Measurements from ENCODE around the gene ADRM1. TPM values are rescaled to one million over a fixed set of nuclear protein-coding genes. Genes with fewer than 3 reads are reported as not detected.

The ADRM1 gene
- total RNA-seq, 2 experiments from 2014 or later, result 87.0 to 128 TPM

GRCh38 chr20:62338294-62338620 is 35.5 kb downstream of the ADRM1 start:
- H2AFZ ChIP-seq (ENCODE audit: low read length), result no peak overlapping the region
- TF ChIP-seq CTCF (conservative IDR thresholded peaks at IDR 0.05; ENCODE audit: low read length), result no peak
- TF ChIP-seq EZH2phosphoT487 (IDR thresholded peaks at IDR 0.05; ENCODE audit: borderline replicate concordance, low read depth, low read length), result no peak
- H3K4me1 ChIP-seq (ENCODE audit: insufficient read depth, low read length, poor library complexity, severe bottlenecking), result peaks cover 69% of the 10 kb centered on the region
- peak overlapping the region; percentile 76 for H3K4me2 ChIP-seq (ENCODE audit: low read length)
- no TSS peak for BruUV-seq (replicated peaks)
- intact Hi-C loops (cut with micrococcal nuclease; ENCODE audit: unreplicated experiment), result loop anchor here (5.0 kb wide), 2 partner anchors 49 to 269 kb away; partner anchors contain the start of gene RPS21
- ChIA-PET POLR2A (no interaction called here), CTCF (ENCODE audit: unreplicated experiment) (no interaction called here)
- no peaks in the 10 kb centered on the region for H4K20me1 ChIP-seq (ENCODE audit: insufficient read depth, low read length)
- H3K79me2 ChIP-seq (ENCODE audit: insufficient read depth, low read depth, low read length), result peaks cover 4% of the 10 kb centered on the region; the same call in 1 of the 2 replicates
- peaks cover 39% of the 10 kb centered on the region for H3K36me3 ChIP-seq (ENCODE audit: insufficient read depth, low read length)
- DNase-seq (ENCODE audit: low spot score), result no peak
- H3K27ac ChIP-seq (ENCODE audit: low read depth, low read length, poor library complexity, severe bottlenecking), result peak overlapping the region; percentile 97
- no peaks in the 10 kb centered on the region for H3K9me2 ChIP-seq (ENCODE audit: insufficient read depth, low read length)
- 0 out of 2 replicates have a peak, but pooled peaks cover 7% of the 10 kb centered on the region for H3K9me3 ChIP-seq (ENCODE audit: low read length)
- peak overlapping the region; percentile 20 for H3K4me3 ChIP-seq (ENCODE audit: low read depth, low read length, poor library complexity, severe bottlenecking)

- H3K4me2 ChIP-seq (ENCODE audit: low read length), result peak overlapping the region; percentile 76
- peak overlapping the region; percentile 62 for H3K4me3 ChIP-seq (ENCODE audit: low read depth, low read length, poor library complexity, severe bottlenecking)
- 0 out of 2 replicates have a peak, but pooled peaks cover 7% of the 10 kb centered on the region for H3K9me3 ChIP-seq (ENCODE audit: low read length)
- intact Hi-C loops (cut with micrococcal nuclease; ENCODE audit: unreplicated experiment), result loop anchor here (1.0 to 5.0 kb wide), 4 partner anchors 20 to 268 kb away; partner anchors contain the start of genes LAMA5 and RPS21
- peak; percentile 92 for DNase-seq (ENCODE audit: low spot score)
- peaks cover 40% of the 10 kb centered on the region for H3K36me3 ChIP-seq (ENCODE audit: insufficient read depth, low read length)
- no TSS peak for BruUV-seq (replicated peaks)
- CTCF ChIA-PET (ENCODE audit: unreplicated experiment), result no interaction called here
- H3K4me1 ChIP-seq (ENCODE audit: insufficient read depth, low read length, poor library complexity, severe bottlenecking), result peaks cover 71% of the 10 kb centered on the region
- H2AFZ ChIP-seq (ENCODE audit: low read length), result peak overlapping the region; percentile 19; the same call in 1 of the 2 replicates
- H4K20me1 ChIP-seq (ENCODE audit: insufficient read depth, low read length), result no peaks in the 10 kb centered on the region
- POLR2A ChIA-PET, result interaction anchor here (0.7 to 1.5 kb wide), 7 partner anchors 12 to 336 kb away, joined by 3 to 5 read pairs (median 4); no protein-coding TSS in a partner anchor
- H3K79me2 ChIP-seq (ENCODE audit: insufficient read depth, low read depth, low read length), result peaks cover 4% of the 10 kb centered on the region; the same call in 1 of the 2 replicates
- no peak for TF ChIP-seq CTCF (conservative IDR thresholded peaks at IDR 0.05; ENCODE audit: low read length)
- no peak for TF ChIP-seq EZH2phosphoT487 (IDR thresholded peaks at IDR 0.05; ENCODE audit: borderline replicate concordance, low read depth, low read length)
- peak overlapping the region; percentile 97 for H3K27ac ChIP-seq (ENCODE audit: low read depth, low read length, poor library complexity, severe bottlenecking)
- no peaks in the 10 kb centered on the region for H3K9me2 ChIP-seq (ENCODE audit: insufficient read depth, low read length)
Measured at GRCh38 chr20:62339647-62340062, 36.9 kb downstream of the ADRM1 start.

GRCh38 chr20:62342910-62343309 is 40.1 kb downstream of the ADRM1 start:
- TF ChIP-seq EZH2phosphoT487 (IDR thresholded peaks at IDR 0.05; ENCODE audit: borderline replicate concordance, low read depth, low read length), result no peak
- no peak for TF ChIP-seq CTCF (conservative IDR thresholded peaks at IDR 0.05; ENCODE audit: low read length)
- peaks cover 50% of the 10 kb centered on the region for H3K4me1 ChIP-seq (ENCODE audit: insufficient read depth, low read length, poor library complexity, severe bottlenecking)
- peaks cover 34% of the 10 kb centered on the region for H3K36me3 ChIP-seq (ENCODE audit: insufficient read depth, low read length)
- no peak overlapping the region for H3K27ac ChIP-seq (ENCODE audit: low read depth, low read length, poor library complexity, severe bottlenecking)
- no peaks in the 10 kb centered on the region for H4K20me1 ChIP-seq (ENCODE audit: insufficient read depth, low read length)
- ChIA-PET POLR2A (no interaction called here), CTCF (ENCODE audit: unreplicated experiment) (interaction anchor here (0.6 kb wide), 1 partner anchor 1513 kb away, joined by 3 read pairs; no protein-coding TSS in a partner anchor)
- no peak for DNase-seq (ENCODE audit: low spot score)
- no TSS peak for BruUV-seq (replicated peaks)
- H3K9me3 ChIP-seq (ENCODE audit: low read length), result 0 out of 2 replicates have a peak, but pooled peaks cover 7% of the 10 kb centered on the region
- H2AFZ ChIP-seq (ENCODE audit: low read length), result no peak overlapping the region
- H3K79me2 ChIP-seq (ENCODE audit: insufficient read depth, low read depth, low read length), result peaks cover 4% of the 10 kb centered on the region; the same call in 1 of the 2 replicates
- H3K4me2 ChIP-seq (ENCODE audit: low read length), result no peak overlapping the region
- H3K9me2 ChIP-seq (ENCODE audit: insufficient read depth, low read length), result no peaks in the 10 kb centered on the region
- intact Hi-C loops (cut with micrococcal nuclease; ENCODE audit: unreplicated experiment), result no loop called here
- H3K4me3 ChIP-seq (ENCODE audit: low read depth, low read length, poor library complexity, severe bottlenecking), result no peak overlapping the region

Measured in OCI-LY7 (cell line).